Mammary epithelial cell (primary cell): ENCODE measurements around the gene PRDM7.

Source experiments
- CTCF ChIP-seq, 2 donors: IDR thresholded peaks in 1 of 2; conservative IDR thresholded peaks in 1 of 2; 2 replicates each; pipeline ENCODE4 v1.5.1; 2011 to 2012; ENCODE audit warnings: inconsistent platforms in 2 of 2, low read length in 2 of 2, mild to moderate bottlenecking in 2 of 2, control low read depth in 1 of 2, low read depth in 1 of 2; ENCODE audit not compliant: insufficient read depth in 1 of 2; ENCODE audit errors: extremely low read depth in 1 of 2
- EZH2 ChIP-seq: IDR thresholded peaks from 2 replicates; pipeline ENCODE4 v1.6.1; 2012; ENCODE audit warnings: low read length, inconsistent platforms, borderline replicate concordance

GRCh38 chr16:90022209-90023077 is 54.7 kb downstream of the PRDM7 start:
- no peak for TF ChIP-seq EZH2
- peak in 1 of 2 donors; percentile 3 for TF ChIP-seq CTCF (conservative IDR thresholded peaks at IDR 0.05 in 1 of 2, IDR thresholded peaks at IDR 0.05 in 1 of 2; ENCODE audit: extremely low read depth in 1 of 2, insufficient read depth in 1 of 2, low read depth in 1 of 2, low read length in 2 of 2)
